Myocyte (in vitro differentiated cells): ENCODE results near the gene KLHL8. TPM values are rescaled to one million over a fixed set of nuclear protein-coding genes. Genes with fewer than 3 reads are reported as not detected.
A peak's percentile ranks its signal among the peaks of the same experiment; 100 is the strongest.
"Not testable (repeated sequence)": the region's sequence is repeated elsewhere in the genome, so short reads cannot be mapped to it uniquely, and the experiment has no call there.

ENCODE experiments used
- DNase-seq: peaks from one replicate; pipeline ENCODE4 v3.0.0-alpha.2; 2012; ENCODE audit warnings: low read depth
- total RNA-seq: library from RNA; depleted of rRNA; stranded (reverse); fragments of >200 nt; gene quantifications from 2 replicates; pipeline ENCODE4 v1.2.3, GENCODE V29; 2014

The KLHL8 gene
- total RNA-seq, 1 donor from 2014 or later: 10.1 TPM

- no peak for DNase-seq
Observed at GRCh38 chr4:87228262-87228860, 7.9 kb upstream of the KLHL8 start.

- no peak for DNase-seq
Observed at GRCh38 chr4:87227751-87228151, 7.3 kb upstream of the KLHL8 start.

- no peak for DNase-seq
Observed at GRCh38 chr4:87225936-87226335, 5.5 kb upstream of the KLHL8 start.

- DNase-seq: no peak
Observed at GRCh38 chr4:87224141-87224923, 3.9 kb upstream of the KLHL8 start.

GRCh38 chr4:87219632-87220093, 755 bp downstream of the KLHL8 start:
- peak; percentile 51 for DNase-seq

- DNase-seq: not testable (repeated sequence)
Observed at GRCh38 chr4:87217235-87217763, 3.1 kb downstream of the KLHL8 start.

- DNase-seq: no peak
Observed at GRCh38 chr4:87216469-87216868, 3.9 kb downstream of the KLHL8 start.

GRCh38 chr4:87213421-87214075, 6.9 kb downstream of the KLHL8 start:
- DNase-seq: no peak

GRCh38 chr4:87211249-87211952, 9.0 kb downstream of the KLHL8 start:
- DNase-seq: no peak

- DNase-seq: no peak
Observed at GRCh38 chr4:87209696-87210095, 10.7 kb downstream of the KLHL8 start.

- no peak for DNase-seq
Observed at GRCh38 chr4:87209182-87209581, 11.2 kb downstream of the KLHL8 start.

- no peak for DNase-seq
Observed at GRCh38 chr4:87204559-87204958, 15.9 kb downstream of the KLHL8 start.

- no peak for DNase-seq
Observed at GRCh38 chr4:87196927-87197326, 23.5 kb downstream of the KLHL8 start.

- no peak for DNase-seq
Observed at GRCh38 chr4:87196146-87196545, 24.3 kb downstream of the KLHL8 start.

- DNase-seq: no peak
Observed at GRCh38 chr4:87193958-87194675, 26.3 kb downstream of the KLHL8 start.

- DNase-seq: peak; percentile 44
Observed at GRCh38 chr4:87192145-87192919, 28.1 kb downstream of the KLHL8 start.

- no peak for DNase-seq
Observed at GRCh38 chr4:87188932-87189331, 31.5 kb downstream of the KLHL8 start.

GRCh38 chr4:87188048-87188447, 32.4 kb downstream of the KLHL8 start:
- peak; percentile 20 for DNase-seq

GRCh38 chr4:87185146-87185870, 35.1 kb downstream of the KLHL8 start:
- DNase-seq: no peak
